Suprapubic skin (tissue), 3 donors: ENCODE measurements around the gene ADAD2.

ENCODE experiments used
- EP300 ChIP-seq: sonication (generic); formaldehyde crosslinking; IDR thresholded peaks from one replicate; pipeline ENCODE4 v1.6.1; 2017; ENCODE audit warnings: antibody characterized with exemption
- POLR2A ChIP-seq, 2 donors: fragments of 450-650 bp; IDR thresholded peaks; one replicate each; pipeline ENCODE4 v1.6.1; 2017; ENCODE audit warnings: antibody characterized with exemption in 2 of 2, mild to moderate bottlenecking in 2 of 2, moderate library complexity in 2 of 2
- TF ChIP-seq, protein P1 (sequence below), 2 donors: fragments of 200-600 bp in 1 of 2; fragments of 450-650 bp in 1 of 2; sonication (generic) in 1 of 2; IDR thresholded peaks; one replicate each; pipeline ENCODE4 v1.5.1; 2016 to 2019; ENCODE audit warnings: antibody characterized with exemption in 2 of 2, mild to moderate bottlenecking in 1 of 2, moderate library complexity in 1 of 2

DNA sequence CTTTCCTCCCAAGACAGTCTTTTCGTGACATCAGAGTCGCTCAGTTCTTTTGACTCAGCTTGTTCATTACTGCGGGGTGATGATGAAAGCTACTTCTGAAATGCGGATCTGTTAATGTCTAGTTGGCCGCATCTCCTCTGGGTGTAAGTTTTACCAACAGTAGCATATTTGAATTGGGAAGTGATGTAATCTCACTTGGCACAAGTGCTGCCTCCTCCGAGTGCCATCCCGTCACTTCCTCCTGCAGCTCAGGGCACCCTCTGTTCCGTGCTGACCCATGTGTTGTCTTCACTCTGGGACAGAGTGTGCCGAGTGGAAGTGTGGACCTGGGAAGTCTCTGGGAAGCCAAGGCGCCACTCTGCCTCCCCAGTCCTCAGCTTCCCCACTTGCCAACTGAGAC is 8.9 kb downstream of the ADAD2 start:
- TF ChIP-seq, protein P1, sequence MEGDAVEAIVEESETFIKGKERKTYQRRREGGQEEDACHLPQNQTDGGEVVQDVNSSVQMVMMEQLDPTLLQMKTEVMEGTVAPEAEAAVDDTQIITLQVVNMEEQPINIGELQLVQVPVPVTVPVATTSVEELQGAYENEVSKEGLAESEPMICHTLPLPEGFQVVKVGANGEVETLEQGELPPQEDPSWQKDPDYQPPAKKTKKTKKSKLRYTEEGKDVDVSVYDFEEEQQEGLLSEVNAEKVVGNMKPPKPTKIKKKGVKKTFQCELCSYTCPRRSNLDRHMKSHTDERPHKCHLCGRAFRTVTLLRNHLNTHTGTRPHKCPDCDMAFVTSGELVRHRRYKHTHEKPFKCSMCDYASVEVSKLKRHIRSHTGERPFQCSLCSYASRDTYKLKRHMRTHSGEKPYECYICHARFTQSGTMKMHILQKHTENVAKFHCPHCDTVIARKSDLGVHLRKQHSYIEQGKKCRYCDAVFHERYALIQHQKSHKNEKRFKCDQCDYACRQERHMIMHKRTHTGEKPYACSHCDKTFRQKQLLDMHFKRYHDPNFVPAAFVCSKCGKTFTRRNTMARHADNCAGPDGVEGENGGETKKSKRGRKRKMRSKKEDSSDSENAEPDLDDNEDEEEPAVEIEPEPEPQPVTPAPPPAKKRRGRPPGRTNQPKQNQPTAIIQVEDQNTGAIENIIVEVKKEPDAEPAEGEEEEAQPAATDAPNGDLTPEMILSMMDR (IDR thresholded peaks at IDR 0.05): no peak
- TF ChIP-seq EP300: peak; percentile 55
- no peak for TF ChIP-seq POLR2A (IDR thresholded peaks at IDR 0.05)
